Stimulated activated effector memory CD8-positive, alpha-beta T cell treated with anti-CD3 and anti-CD28 coated beads, Interleukin-12 subunit alpha, Interleukin-12 subunit beta, amount 100 ng/mL, for 72 hours (primary cell): ENCODE results near the gene CSNK1G2.

Source experiments
- ATAC-seq: fragments of 150-1000 bp; cut with Tn5 transposase; 2 replicates; pipeline ENCODE4 v1.10.0; 2021
- DNase-seq, 2 donors: peaks; one replicate each; pipeline ENCODE4 v3.0.0; 2021 to 2022; ENCODE audit warnings: low spot score in 2 of 2
- H3K27ac Mint-ChIP-seq: one replicate; pipeline ENCODE4 v1.8.0; 2022; ENCODE audit warnings: mild to moderate bottlenecking, mixed read lengths
- H3K36me3 Mint-ChIP-seq: one replicate; pipeline ENCODE4 v1.8.0; 2022; ENCODE audit warnings: mild to moderate bottlenecking, mixed read lengths
- H3K4me1 Mint-ChIP-seq: one replicate; pipeline ENCODE4 v1.8.0; 2022; ENCODE audit warnings: mixed read lengths
- H3K4me3 Mint-ChIP-seq: one replicate; pipeline ENCODE4 v1.8.0; 2022; ENCODE audit warnings: mild to moderate bottlenecking, mixed read lengths
- H3K9me3 Mint-ChIP-seq: one replicate; pipeline ENCODE4 v1.8.0; 2022; ENCODE audit warnings: mixed read lengths

The CSNK1G2 gene

DNA sequence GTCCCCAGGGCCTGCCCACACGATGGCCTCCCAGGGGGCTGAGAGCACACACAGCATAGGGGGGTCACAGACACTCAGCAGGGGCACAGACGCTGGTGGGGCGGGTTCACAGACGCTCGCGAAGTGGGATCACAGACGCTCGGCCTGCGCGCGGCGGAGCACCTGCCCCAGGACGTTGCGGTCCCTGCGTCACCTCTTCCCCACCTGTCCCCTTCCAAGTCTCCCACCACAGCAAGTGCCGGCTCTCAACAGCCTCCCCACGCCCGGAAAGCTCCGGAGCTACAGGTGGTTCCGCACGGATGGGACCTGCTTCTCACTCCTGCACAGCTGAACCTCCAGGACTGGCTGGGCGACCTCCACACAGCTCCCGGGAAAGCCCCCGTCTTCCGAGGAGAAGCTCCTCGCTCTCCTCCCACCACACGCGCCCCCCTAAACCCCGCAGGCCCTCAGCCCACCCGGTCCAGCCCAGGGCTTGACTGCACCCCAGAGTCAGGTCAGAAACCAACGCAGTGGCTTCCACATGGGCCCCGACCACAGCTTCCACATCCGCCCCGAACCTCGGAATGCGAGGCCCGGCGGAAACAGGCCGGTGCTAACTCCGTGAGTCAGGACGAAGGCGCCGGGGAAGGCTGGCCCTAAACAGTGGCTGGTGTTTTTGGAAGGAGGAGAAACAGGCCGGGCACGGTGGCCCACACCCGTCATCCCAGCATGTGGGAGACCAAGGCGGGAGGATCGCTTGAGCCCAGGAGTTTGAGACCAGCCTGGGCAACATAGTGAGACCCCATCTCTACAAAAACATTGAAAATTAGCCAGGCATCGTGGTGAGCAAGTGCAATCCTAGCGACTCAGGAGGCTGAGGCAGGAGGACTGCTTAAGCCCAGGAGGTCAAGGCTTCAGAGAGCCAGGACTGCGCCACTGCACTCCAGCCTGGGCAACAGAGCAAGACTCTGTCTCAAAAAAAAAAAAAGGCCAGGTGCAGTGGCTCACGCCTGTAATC is 58.0 kb downstream of the CSNK1G2 start:
- DNase-seq (no peak), ATAC-seq (peak; percentile 13)
- H3K9me3 Mint-ChIP-seq, result no peaks in the 10 kb centered on the region
- H3K36me3 Mint-ChIP-seq, result peaks cover 51% of the 10 kb centered on the region
- H3K4me1 Mint-ChIP-seq, result peaks cover 14% of the 10 kb centered on the region
- no peak overlapping the region for H3K27ac Mint-ChIP-seq
- no peak overlapping the region for H3K4me3 Mint-ChIP-seq

DNA sequence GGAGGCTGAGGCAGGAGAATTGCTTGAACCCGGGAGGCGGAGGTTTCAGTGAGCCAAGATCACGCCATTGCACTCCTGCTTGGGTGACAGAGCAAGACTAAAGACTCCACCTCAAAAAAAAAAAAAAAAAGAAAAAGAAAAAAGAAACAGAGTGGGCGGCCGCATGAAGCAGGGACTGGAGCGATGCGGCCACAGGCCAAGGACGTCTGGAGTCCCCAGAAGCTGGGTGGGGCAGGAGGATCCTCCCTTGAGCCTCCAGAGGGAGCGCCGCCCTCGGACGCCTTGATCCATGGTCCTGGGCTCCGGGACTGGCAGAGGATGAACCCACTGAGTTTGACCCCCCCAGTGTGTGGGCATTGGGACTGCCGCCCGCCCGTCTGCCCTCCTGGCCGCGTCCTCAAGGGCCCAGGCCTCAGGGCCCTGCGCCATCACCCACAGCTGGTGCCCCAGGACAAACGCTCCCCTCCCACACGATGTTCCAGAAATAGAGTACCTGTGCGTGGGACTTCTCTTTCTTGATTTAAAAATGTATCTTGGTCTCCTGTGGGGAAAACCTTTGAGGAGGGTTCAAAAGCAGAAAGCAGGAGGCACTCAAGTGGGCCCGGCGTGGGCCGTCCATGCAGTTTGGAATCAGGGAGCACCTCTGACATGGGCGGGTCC is 59.0 kb downstream of the CSNK1G2 start:
- Mint-ChIP-seq H3K4me3 (no peak overlapping the region), H3K9me3 (no peaks in the 10 kb centered on the region), H3K4me1 (peaks cover 14% of the 10 kb centered on the region), H3K36me3 (peaks cover 41% of the 10 kb centered on the region), H3K27ac (no peak overlapping the region)
- ATAC-seq (no peak), DNase-seq (no peak)

DNA sequence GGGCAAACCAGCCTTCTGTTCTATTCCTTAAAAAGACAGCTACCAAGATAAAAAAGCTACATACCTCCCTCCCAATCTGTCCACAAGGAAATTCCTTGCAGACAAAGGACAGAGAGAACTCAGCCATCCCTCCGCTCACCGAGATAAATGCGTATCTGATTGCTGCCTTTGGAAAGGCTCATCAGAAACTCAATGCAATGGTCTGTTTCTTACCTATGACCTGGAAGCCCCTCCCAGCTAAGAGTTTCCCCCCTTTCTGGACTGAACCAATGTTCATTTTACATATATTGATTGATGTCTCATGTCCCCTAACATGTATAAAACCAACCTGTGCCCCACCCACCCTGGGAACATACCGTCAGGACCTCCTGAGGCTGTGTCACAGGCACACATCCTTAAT is 62.9 kb downstream of the CSNK1G2 start:
- Mint-ChIP-seq H3K27ac (no peak overlapping the region), H3K4me1 (peaks cover 5% of the 10 kb centered on the region), H3K36me3 (peaks cover 15% of the 10 kb centered on the region), H3K9me3 (no peaks in the 10 kb centered on the region), H3K4me3 (no peak overlapping the region)
- ATAC-seq, result no peak
- no peak for DNase-seq

DNA sequence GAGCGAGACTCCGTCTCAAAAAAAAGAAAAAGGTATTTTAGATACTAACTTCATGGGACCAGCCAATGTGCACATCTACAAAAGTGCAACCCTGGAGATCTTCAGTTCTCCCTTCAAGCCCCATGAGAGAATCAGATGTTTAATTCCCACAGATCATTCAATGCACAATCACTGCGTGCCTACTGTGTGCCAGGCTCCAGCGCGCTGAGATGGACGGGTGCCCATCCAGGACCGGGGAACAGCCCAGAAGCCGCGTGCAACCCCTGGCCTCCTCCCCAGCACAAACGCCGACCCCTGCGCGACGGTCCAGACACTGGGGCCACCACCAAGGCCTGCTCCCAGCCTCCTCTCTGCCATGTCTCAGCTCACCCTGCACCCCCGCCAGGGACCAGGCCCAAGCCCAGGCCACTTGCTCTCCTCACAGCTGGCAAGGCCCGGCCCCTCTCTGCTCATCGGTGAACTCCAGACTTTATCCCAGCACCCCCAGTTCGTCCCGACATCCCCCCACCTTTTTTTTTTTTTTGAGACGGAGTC is 69.2 kb downstream of the CSNK1G2 start:
- Mint-ChIP-seq H3K9me3 (no peaks in the 10 kb centered on the region), H3K4me1 (peaks cover 23% of the 10 kb centered on the region), H3K36me3 (peaks cover 6% of the 10 kb centered on the region), H3K4me3 (no peak overlapping the region), H3K27ac (peak overlapping the region; percentile 26)
- ATAC-seq, result no peak
- no peak for DNase-seq

DNA sequence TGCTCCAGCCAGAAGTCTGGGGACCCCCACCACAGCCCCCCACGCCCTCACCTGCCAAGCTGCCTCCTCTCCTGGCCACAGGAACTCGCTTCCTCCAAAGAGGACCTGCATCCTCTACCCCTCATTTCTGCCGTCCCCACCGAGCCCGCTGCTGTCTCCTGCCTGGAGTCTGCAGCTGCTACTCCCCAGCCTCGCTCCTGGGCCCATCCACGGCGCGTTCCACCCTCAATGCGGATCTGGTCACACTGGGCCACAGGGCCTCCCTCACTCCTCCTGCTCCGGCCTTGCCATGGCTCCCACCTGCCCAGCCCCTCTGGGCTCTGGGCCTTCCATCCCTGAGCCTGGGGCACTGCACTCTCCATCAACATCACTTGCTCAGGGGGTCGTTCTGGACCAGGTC is 70.2 kb downstream of the CSNK1G2 start:
- Mint-ChIP-seq H3K4me1 (peaks cover 25% of the 10 kb centered on the region), H3K27ac (peak overlapping the region; percentile 50), H3K36me3 (peaks cover 6% of the 10 kb centered on the region), H3K4me3 (no peak overlapping the region), H3K9me3 (no peaks in the 10 kb centered on the region)
- DNase-seq (no peak), ATAC-seq (no peak)

DNA sequence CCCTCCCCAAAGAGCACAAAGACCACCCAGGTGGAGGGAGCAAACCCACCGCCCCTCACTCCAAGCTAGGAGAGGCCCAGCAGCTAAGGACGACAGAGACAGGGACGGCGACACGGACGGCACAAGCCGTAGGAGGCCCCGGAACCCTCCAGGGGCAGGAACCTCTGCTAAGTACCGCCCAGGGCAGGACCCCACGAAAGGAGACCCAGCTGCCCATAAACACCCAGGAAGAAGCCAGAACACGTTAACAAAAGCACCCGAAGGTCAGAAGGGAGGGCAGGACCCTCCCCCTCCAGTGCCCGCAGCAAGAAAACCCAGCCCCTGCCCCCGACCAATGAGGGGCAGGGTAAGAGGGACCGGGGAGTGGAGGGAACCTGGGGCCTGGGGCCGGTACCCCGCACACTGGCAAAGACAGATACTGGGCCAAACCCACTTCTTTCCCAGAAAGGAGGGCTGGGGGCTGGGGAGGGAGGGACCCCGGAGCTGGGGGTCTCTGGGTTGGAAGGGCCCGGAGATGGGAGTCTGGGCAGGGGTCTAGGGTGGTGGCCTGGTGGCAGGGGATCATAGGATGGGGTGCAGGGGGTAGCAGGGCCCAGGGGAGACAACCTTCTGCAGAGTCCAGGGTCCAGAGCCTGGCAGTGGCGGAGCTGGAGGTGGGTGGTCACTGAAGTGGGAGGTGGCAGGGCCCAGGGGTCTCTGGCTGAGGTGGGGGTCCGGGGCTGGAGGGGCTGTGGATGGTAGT is 72.1 kb downstream of the CSNK1G2 start:
- DNase-seq (no peak), ATAC-seq (no peak)
- H3K9me3 Mint-ChIP-seq, result no peaks in the 10 kb centered on the region
- H3K4me3 Mint-ChIP-seq, result peak overlapping the region; percentile 66
- no peak overlapping the region for H3K27ac Mint-ChIP-seq
- H3K36me3 Mint-ChIP-seq, result peaks cover 6% of the 10 kb centered on the region
- H3K4me1 Mint-ChIP-seq, result peaks cover 30% of the 10 kb centered on the region

DNA sequence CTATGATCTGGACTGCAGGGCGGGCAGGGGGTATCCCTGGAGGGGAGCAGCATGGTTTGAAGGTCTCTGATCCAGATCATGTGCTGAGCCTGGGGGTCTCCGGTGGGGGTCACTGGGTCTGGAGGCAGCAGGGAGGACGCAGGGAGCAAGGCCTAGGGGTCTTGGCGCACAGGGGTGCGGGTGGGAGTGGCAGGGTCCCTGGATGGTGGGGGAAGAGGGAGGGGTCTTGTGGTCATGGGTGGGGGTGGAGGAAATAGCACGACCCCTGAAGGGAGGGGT is 72.7 kb downstream of the CSNK1G2 start:
- Mint-ChIP-seq H3K36me3 (peaks cover 6% of the 10 kb centered on the region), H3K9me3 (no peaks in the 10 kb centered on the region), H3K27ac (peak overlapping the region; percentile 37), H3K4me1 (peaks cover 30% of the 10 kb centered on the region), H3K4me3 (peak overlapping the region; percentile 66)
- ATAC-seq (no peak), DNase-seq (no peak)

DNA sequence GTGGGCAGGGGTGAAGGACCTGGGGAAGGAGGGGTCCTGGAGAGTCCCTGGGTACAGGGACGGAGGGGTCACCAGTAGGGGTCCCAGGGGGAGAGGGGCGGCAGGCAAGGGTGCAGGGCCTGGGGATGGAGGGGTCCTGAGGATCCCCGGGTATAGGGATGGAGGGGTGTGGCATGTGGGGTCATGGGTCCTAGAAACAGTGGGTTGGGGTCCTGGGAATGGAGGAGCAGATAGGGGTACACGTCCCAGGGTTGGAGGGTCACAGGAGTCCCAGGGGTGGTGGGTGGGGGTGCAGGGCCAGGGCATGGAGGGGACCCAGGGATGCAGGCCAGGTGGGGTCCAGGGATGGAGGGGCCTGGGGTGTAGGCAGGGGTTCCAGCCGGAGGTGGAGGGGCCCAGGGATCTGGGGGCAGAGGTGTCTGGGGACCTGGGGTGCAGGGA is 73.2 kb downstream of the CSNK1G2 start:
- DNase-seq (no peak), ATAC-seq (peak; percentile 3)
- Mint-ChIP-seq H3K36me3 (peaks cover 6% of the 10 kb centered on the region), H3K4me3 (peak overlapping the region; percentile 66), H3K9me3 (no peaks in the 10 kb centered on the region), H3K27ac (peak overlapping the region; percentile 37), H3K4me1 (peaks cover 30% of the 10 kb centered on the region)

DNA sequence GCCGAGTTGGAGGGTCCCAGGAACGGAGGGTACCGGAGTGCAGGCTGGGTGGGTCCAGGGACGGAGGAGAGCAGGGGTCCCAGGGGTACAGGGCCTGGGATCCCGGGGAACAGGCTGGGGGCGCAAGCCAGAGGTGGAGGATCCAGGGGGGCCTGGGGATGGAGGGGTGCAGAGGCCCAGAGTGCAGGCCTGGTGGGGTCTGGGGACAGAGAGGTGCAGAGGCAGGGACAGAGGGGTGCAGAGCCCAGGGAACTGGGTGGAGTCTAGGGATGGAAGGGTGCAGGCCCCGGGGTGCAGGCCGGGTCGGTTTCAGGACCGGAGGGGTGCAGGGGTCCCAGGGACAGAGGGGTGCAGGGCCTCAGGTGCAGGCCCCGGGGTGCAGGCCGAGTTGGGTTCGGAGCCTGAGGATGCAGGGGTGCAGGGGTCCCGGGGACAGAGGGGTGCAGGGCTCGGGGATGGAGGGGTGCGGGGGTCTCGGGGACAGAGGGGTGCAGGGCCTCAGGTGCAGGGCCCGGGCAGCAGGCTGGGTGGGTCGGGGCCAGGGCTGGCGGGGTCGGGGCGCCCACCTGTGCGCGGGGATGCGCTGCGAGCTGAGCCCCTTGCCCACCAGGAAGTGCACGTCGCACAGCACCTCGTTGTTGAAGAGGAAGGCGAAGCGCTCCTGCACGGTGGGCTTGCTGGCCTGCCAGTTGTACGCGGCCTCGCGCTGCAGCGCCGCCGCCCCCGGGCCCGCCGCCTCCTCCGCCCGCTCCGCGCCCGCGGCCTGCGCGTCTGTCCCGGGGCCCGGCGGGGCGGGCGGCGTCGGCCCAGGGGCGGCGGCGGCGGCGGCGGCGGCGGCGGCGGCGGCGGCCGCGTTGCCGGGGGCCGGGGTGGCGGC is 74.0 kb downstream of the CSNK1G2 start:
- Mint-ChIP-seq H3K27ac (peak overlapping the region; percentile 45), H3K4me1 (peaks cover 30% of the 10 kb centered on the region), H3K4me3 (peak overlapping the region; percentile 66), H3K9me3 (no peaks in the 10 kb centered on the region), H3K36me3 (peaks cover 6% of the 10 kb centered on the region)
- ATAC-seq (peak; percentile 60), DNase-seq (peak; percentile 32 to 64)

DNA sequence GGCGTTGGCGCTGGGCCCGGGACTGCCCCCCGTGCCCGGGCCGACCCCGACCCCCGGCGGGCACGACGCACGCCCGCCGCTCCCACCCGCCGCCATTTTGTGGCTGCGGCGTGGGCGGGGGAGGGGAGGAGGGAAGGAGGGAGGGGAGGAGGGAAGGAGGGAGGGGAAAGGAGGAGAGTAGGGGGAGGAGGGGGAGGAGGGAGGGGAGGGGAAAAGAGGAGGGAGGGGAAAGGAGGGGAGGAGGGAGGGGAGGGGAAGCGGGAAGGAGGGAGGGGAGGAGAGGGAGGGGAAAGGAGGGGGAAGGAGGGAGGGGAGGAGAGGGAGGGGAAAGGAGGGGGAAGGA is 74.6 kb downstream of the CSNK1G2 start, which contains the start of gene BTBD2:
Gene BTBD2, minus strand, starts transcription at position 107 of the 343 bp plus-strand sequence. Its CDS starts 11 bp downstream, at position 96.
- Mint-ChIP-seq H3K4me1 (peaks cover 26% of the 10 kb centered on the region), H3K27ac (peak within 1 kb of the TSS; percentile 45), H3K4me3 (peak within 1 kb of the TSS; percentile 66), H3K36me3 (peaks cover under 1% of the 10 kb centered on the region), H3K9me3 (no peaks in the 10 kb centered on the region)
- no peak for ATAC-seq
- peak in 1 of 2 donors; percentile 40 for DNase-seq

DNA sequence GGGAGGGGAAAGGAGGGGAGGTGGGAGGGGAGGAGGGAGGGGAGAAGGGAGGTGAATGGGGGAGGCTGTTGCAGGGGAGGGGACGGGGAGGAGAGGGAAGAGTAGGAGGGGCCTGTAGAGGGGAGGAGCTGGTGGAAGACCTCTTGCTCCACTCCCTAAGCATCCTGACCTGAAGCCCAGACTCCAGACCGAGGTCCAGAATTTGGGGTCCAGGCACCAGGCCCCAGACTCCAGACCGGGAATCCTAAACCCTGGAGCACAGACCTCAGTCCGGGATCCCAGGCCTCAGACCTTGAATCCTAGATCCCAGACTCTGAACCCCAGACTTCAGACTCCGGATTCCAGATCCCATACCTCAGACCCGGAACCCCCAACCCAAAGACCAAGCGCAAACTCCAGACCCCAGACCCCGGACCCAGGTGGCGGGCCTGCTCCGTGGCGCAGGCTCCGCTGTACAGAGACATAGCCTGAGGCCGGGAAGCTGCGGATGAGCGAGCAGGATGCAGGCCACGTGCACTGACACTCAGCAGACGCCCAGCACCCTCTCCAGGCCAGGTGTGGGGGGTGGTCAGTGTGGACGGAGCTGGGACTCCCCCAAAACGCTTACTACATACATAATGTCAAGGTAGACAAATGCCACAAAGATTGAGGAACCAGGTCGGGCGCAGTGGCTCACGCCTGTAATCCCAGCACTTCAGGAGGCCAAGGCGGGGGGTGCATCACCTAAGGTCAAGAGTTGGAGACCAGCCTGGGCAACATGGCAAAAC is 75.3 kb downstream of the CSNK1G2 start:
- no peaks in the 10 kb centered on the region for H3K9me3 Mint-ChIP-seq
- H3K36me3 Mint-ChIP-seq, result no peaks in the 10 kb centered on the region
- DNase-seq, result peak in 1 of 2 donors; percentile 60
- peaks cover 20% of the 10 kb centered on the region for H3K4me1 Mint-ChIP-seq
- peak overlapping the region; percentile 64 for H3K4me3 Mint-ChIP-seq
- peak overlapping the region; percentile 37 for H3K27ac Mint-ChIP-seq
- peak; percentile 69 for ATAC-seq

DNA sequence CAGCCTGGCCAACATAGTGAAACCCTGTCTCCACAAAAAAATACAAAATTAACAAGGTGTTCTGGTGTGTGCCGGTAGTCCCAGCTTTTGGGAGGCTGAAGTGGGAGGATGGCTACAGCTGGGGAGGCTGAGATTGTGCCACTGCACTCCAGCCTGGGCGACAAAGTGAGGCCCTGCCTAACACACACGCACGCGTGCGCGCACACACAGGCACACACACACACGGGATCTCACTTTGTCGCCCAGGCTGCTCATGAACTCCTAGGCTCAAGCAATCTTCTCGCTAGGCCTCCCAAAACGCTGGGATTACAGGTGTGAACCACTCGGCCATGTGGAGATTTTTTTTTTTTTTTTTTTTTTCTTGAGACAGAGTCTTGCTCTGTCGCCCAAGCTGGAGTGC is 77.8 kb downstream of the CSNK1G2 start:
- DNase-seq, result no peak
- no peak overlapping the region for H3K4me3 Mint-ChIP-seq
- no peaks in the 10 kb centered on the region for H3K36me3 Mint-ChIP-seq
- peaks cover 12% of the 10 kb centered on the region for H3K4me1 Mint-ChIP-seq
- H3K27ac Mint-ChIP-seq, result no peak overlapping the region
- no peaks in the 10 kb centered on the region for H3K9me3 Mint-ChIP-seq
- ATAC-seq, result no peak

DNA sequence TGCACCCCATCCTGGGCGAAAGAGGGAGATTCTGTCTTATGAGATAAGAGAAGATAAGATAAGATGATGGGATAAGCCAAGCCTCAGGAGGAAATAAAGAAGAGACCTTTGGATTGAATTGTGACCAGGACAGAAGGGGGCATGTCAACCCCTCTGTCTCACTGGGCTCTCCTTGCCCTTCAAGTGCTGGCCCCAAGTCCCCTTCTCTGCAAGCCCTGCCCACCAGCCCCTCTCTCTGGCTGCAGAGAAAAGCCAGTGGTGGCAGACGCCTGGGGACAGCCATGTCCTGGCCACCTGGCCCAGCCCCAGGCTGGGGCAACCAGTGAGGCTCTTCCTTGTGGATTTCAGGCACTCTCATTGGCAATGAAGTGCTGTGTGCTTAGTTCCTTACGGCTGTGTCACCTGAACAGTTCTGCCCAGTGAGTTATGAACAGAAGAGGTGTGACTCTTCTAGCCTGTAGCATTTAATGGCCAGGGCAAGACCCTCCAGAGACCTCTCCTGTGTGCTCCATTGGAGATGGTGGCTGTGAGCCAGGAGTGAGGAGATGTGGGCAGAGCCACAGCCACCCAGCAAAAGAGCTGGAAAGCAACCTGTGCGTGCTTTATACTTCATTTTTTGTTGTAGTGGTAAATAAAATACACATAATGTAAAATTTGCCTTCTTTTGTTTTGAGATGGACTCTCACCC is 80.6 kb downstream of the CSNK1G2 start:
- no peak for DNase-seq

More for the DNA sequence above, 80.6 kb downstream of the CSNK1G2 start:
- H3K9me3 Mint-ChIP-seq, result no peaks in the 10 kb centered on the region
- H3K4me3 Mint-ChIP-seq, result no peak overlapping the region
- peaks cover under 1% of the 10 kb centered on the region for H3K4me1 Mint-ChIP-seq
- H3K27ac Mint-ChIP-seq, result no peak overlapping the region
- ATAC-seq, result no peak
- no peaks in the 10 kb centered on the region for H3K36me3 Mint-ChIP-seq
